Gastrocnemius medialis (tissue), 4 donors: Measurements from ENCODE around the gene HHLA2. TPM values are rescaled to one million over a fixed set of nuclear protein-coding genes. Genes with fewer than 3 reads are reported as not detected.
"Not testable (repeated sequence)": the region's sequence is repeated elsewhere in the genome, so short reads cannot be mapped to it uniquely, and the experiment has no call there.

Experiments used
- ATAC-seq, 2 donors: fragments of 150-250 bp; one replicate each; pipeline ENCODE4 v1.9.1; 2016
- DNase-seq, 2 donors: peaks; one replicate each; pipeline ENCODE4 v3.0.0-alpha.2; 2019
- H3K27ac ChIP-seq, 4 donors: fragments of 200-600 bp; sonication (generic); 1 replicate in 1 of 4; 2 replicates in 3 of 4; pipeline ENCODE4 v1.5.1; 2016 to 2018; ENCODE audit warnings: mild to moderate bottlenecking in 2 of 4, moderate library complexity in 1 of 4
- H3K27me3 ChIP-seq, 3 donors: fragments of 200-600 bp; sonication (generic) in 2 of 3; 1 replicate in 1 of 3; 2 replicates in 2 of 3; pipeline versions ENCODE4 v1.5.1 to v1.6.0; 2016 to 2019; ENCODE audit warnings: mild to moderate bottlenecking in 1 of 3, moderate library complexity in 1 of 3
- H3K36me3 ChIP-seq, 2 donors: fragments of 200-600 bp; sonication (generic) in 1 of 2; one replicate each; pipeline ENCODE4 v1.5.1; 2017 to 2018
- H3K4me1 ChIP-seq, 2 donors: fragments of 200-600 bp; sonication (generic) in 1 of 2; one replicate each; pipeline ENCODE4 v1.5.1; 2016 to 2017; ENCODE audit warnings: mild to moderate bottlenecking in 2 of 2
- H3K4me3 ChIP-seq, 4 donors: fragments of 200-600 bp; sonication (generic) in 3 of 4; 1 replicate in 1 of 4; 2 replicates in 3 of 4; pipeline ENCODE4 v1.5.1; 2016 to 2019; ENCODE audit warnings: mild to moderate bottlenecking in 2 of 4
- H3K9me3 ChIP-seq, 3 donors: fragments of 200-600 bp; sonication (generic) in 2 of 3; 1 replicate in 1 of 3; 2 replicates in 2 of 3; pipeline ENCODE4 v1.5.1; 2016 to 2019
- CTCF ChIP-seq, 5 experiments: fragments of 450-650 bp in 3 of 5; fragments of 200-600 bp in 2 of 5; sonication (generic) in 2 of 5; IDR thresholded peaks in 4 of 5; conservative IDR thresholded peaks in 1 of 5; 1 replicate in 4 of 5; 2 replicates in 1 of 5; pipeline ENCODE4 v1.5.1; 2016 to 2019; ENCODE audit warnings: antibody characterized with exemption in 5 of 5, mild to moderate bottlenecking in 3 of 5, moderate library complexity in 3 of 5
- POLR2A ChIP-seq, 2 donors: fragments of 450-650 bp; IDR thresholded peaks; one replicate each; pipeline ENCODE4 v1.6.1; 2017; ENCODE audit warnings: antibody characterized with exemption in 2 of 2, mild to moderate bottlenecking in 2 of 2, moderate library complexity in 2 of 2
- in situ Hi-C, 4 donors: fragments of 200-750 bp; cut with MboI; loops; one replicate each; pipeline versions ENCODE4 v1.15.0 to v1.8.0; 2017; ENCODE audit warnings: low sequenced_read_pairs in 4 of 4
- intact Hi-C: fragments of 100-400 bp; cut with DNase I; formaldehyde crosslinking; loops from one replicate; pipeline ENCODE4 v1.15.1; 2023; ENCODE audit warnings: low total_unique reads
- total RNA-seq, 4 donors: library from RNA; depleted of rRNA; stranded (reverse); fragments of >200 nt; gene quantifications; one replicate each; pipeline versions ENCODE4 v1.1.0 to v1.2.3, GENCODE V29; 2016

The HHLA2 gene
- total RNA-seq, 4 donors from 2014 or later, result 0.49 TPM; not detected in 3

GRCh38 chr3:108376026-108376425 lies 79.7 kb downstream of the HHLA2 start:
- Histone ChIP-seq H3K4me3 (no peak overlapping the region), H3K4me1 (no peaks in the 10 kb centered on the region), H3K9me3 (no peaks in the 10 kb centered on the region), H3K27ac (no peak overlapping the region), H3K27me3 (no peaks in the 10 kb centered on the region), H3K36me3 (no peaks in the 10 kb centered on the region)
- ATAC-seq, result no peak
- DNase-seq, result no peak
- intact Hi-C loops, result no loop called here
- in situ Hi-C loops, result no loop called here
- TF ChIP-seq CTCF (IDR thresholded peaks at IDR 0.05 in 4 of 5, conservative IDR thresholded peaks at IDR 0.05 in 1 of 5), result no peak
- TF ChIP-seq POLR2A (IDR thresholded peaks at IDR 0.05), result no peak

GRCh38 chr3:108377384-108377783 lies 81.0 kb downstream of the HHLA2 start:
- ATAC-seq, result no peak
- no peaks in the 10 kb centered on the region for H3K9me3 ChIP-seq
- H3K27me3 ChIP-seq, result no peaks in the 10 kb centered on the region
- no peak overlapping the region for H3K27ac ChIP-seq
- no peaks in the 10 kb centered on the region for H3K4me1 ChIP-seq
- intact Hi-C loops (no loop called here), in situ Hi-C loops (no loop called here)
- H3K4me3 ChIP-seq, result no peak overlapping the region
- TF ChIP-seq POLR2A (IDR thresholded peaks at IDR 0.05) (no peak), CTCF (IDR thresholded peaks at IDR 0.05 in 4 of 5, conservative IDR thresholded peaks at IDR 0.05 in 1 of 5) (no peak)
- no peak for DNase-seq
- H3K36me3 ChIP-seq, result no peaks in the 10 kb centered on the region

- no peak overlapping the region for H3K27ac ChIP-seq
- no peaks in the 10 kb centered on the region for H3K27me3 ChIP-seq
- no peak for ATAC-seq
- no peaks in the 10 kb centered on the region for H3K4me1 ChIP-seq
- intact Hi-C loops, result no loop called here
- DNase-seq, result no peak
- no peaks in the 10 kb centered on the region for H3K36me3 ChIP-seq
- no peaks in the 10 kb centered on the region for H3K9me3 ChIP-seq
- no peak for TF ChIP-seq POLR2A (IDR thresholded peaks at IDR 0.05)
- no peak for TF ChIP-seq CTCF (IDR thresholded peaks at IDR 0.05 in 4 of 5, conservative IDR thresholded peaks at IDR 0.05 in 1 of 5)
- no peak overlapping the region for H3K4me3 ChIP-seq
- in situ Hi-C loops, result no loop called here
These were observed 82.0 kb downstream of the HHLA2 start for GRCh38 chr3:108378153-108378951.

GRCh38 chr3:108378952-108379342 lies 82.6 kb downstream of the HHLA2 start:
- H3K27me3 ChIP-seq, H3K27ac ChIP-seq, H3K4me3 ChIP-seq, H3K4me1 ChIP-seq, intact Hi-C loops, DNase-seq, in situ Hi-C loops, H3K9me3 ChIP-seq, H3K36me3 ChIP-seq, ATAC-seq: not testable (repeated sequence)

- no peak for ATAC-seq
These were observed 83.9 kb downstream of the HHLA2 start for GRCh38 chr3:108380128-108380795.

More at GRCh38 chr3:108380128-108380795, 83.9 kb downstream of the HHLA2 start:
- TF ChIP-seq POLR2A (IDR thresholded peaks at IDR 0.05) (no peak), CTCF (IDR thresholded peaks at IDR 0.05 in 4 of 5, conservative IDR thresholded peaks at IDR 0.05 in 1 of 5) (no peak)
- Histone ChIP-seq H3K27me3 (no peaks in the 10 kb centered on the region), H3K36me3 (no peaks in the 10 kb centered on the region), H3K27ac (no peak overlapping the region), H3K4me3 (no peak overlapping the region), H3K4me1 (no peaks in the 10 kb centered on the region), H3K9me3 (no peaks in the 10 kb centered on the region)
- no peak for DNase-seq
- in situ Hi-C loops, result no loop called here
- intact Hi-C loops, result no loop called here
